ENCODE results near the gene SERINC1.

DNA sequence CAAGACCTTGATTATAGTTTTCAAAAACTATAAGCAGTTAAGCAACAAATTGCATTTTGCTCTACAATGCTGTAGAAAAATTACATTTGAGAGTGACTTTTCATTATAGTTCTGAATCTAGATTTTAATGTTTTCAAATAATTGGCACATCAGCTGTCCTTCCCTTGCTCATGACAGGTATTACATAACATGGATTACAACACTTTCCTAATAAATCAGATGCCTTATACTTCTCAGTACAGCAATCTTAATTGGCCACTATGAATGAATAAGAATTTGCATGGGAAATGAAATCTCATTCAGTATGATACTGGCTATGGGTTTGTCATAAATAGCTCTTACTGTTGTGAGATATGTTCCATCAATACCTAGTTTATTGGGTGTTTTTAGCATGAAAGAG, 42.3 kb downstream of the SERINC1 start:
- no peak for TF ChIP-seq EZH2 (IDR thresholded peaks at IDR 0.05; ENCODE audit: low read length, missing control alignments)
- TF ChIP-seq, protein P1, sequence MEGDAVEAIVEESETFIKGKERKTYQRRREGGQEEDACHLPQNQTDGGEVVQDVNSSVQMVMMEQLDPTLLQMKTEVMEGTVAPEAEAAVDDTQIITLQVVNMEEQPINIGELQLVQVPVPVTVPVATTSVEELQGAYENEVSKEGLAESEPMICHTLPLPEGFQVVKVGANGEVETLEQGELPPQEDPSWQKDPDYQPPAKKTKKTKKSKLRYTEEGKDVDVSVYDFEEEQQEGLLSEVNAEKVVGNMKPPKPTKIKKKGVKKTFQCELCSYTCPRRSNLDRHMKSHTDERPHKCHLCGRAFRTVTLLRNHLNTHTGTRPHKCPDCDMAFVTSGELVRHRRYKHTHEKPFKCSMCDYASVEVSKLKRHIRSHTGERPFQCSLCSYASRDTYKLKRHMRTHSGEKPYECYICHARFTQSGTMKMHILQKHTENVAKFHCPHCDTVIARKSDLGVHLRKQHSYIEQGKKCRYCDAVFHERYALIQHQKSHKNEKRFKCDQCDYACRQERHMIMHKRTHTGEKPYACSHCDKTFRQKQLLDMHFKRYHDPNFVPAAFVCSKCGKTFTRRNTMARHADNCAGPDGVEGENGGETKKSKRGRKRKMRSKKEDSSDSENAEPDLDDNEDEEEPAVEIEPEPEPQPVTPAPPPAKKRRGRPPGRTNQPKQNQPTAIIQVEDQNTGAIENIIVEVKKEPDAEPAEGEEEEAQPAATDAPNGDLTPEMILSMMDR (conservative IDR thresholded peaks at IDR 0.05 in 1 of 2, IDR thresholded peaks at IDR 0.05 in 1 of 2; ENCODE audit: low read depth in 1 of 2, low read length in 2 of 2), result no peak
